Measurements from ENCODE around the gene STX7.

STX7 gene

GRCh38 chr6:132466952-132467351 is 46.0 kb downstream of the STX7 start:
- no peaks in the 10 kb centered on the region for H3K4me1 Mint-ChIP-seq
- no peak overlapping the region for H3K27ac Mint-ChIP-seq
- H3K36me3 Mint-ChIP-seq: peaks cover 7% of the 10 kb centered on the region
- H3K9me3 Mint-ChIP-seq: no peaks in the 10 kb centered on the region
- no peak overlapping the region for H3K4me3 Mint-ChIP-seq
- no peak for ATAC-seq
- no peaks in the 10 kb centered on the region for H3K27me3 Mint-ChIP-seq

GRCh38 chr6:132465530-132466485 is 47.1 kb downstream of the STX7 start:
- Mint-ChIP-seq H3K36me3 (peaks cover 6% of the 10 kb centered on the region), H3K4me1 (no peaks in the 10 kb centered on the region), H3K27ac (no peak overlapping the region), H3K27me3 (no peaks in the 10 kb centered on the region), H3K9me3 (no peaks in the 10 kb centered on the region), H3K4me3 (no peak overlapping the region)
- peak; percentile 85 for ATAC-seq

- Mint-ChIP-seq H3K4me1 (peaks cover 6% of the 10 kb centered on the region), H3K4me3 (no peak overlapping the region), H3K36me3 (peaks cover 7% of the 10 kb centered on the region), H3K9me3 (no peaks in the 10 kb centered on the region), H3K27ac (no peak overlapping the region), H3K27me3 (no peaks in the 10 kb centered on the region)
- ATAC-seq: no peak
Observed at GRCh38 chr6:132464538-132465256, 48.2 kb downstream of the STX7 start.

GRCh38 chr6:132461958-132462357 is 51.0 kb downstream of the STX7 start:
- no peaks in the 10 kb centered on the region for H3K9me3 Mint-ChIP-seq
- H3K4me1 Mint-ChIP-seq: peaks cover 11% of the 10 kb centered on the region
- peaks cover 16% of the 10 kb centered on the region for H3K36me3 Mint-ChIP-seq
- H3K27ac Mint-ChIP-seq: no peak overlapping the region
- H3K27me3 Mint-ChIP-seq: no peaks in the 10 kb centered on the region
- no peak overlapping the region for H3K4me3 Mint-ChIP-seq
- ATAC-seq: no peak

DNA sequence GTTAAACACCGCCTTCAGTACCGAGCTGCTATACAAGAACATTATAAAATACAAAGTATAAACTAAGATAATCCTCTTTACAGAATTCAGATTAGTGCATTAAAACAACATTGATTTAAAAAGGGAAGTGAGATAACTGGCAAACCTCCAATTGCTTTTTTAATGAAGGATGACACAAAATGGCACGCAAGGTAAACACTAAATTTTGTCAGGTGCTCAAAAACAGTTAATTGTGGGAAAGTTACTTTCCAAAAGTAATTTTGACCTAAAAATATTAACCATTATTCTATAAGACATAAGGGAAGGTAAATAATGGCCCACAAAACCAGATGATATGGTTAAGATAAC is 53.3 kb downstream of the STX7 start:
- Mint-ChIP-seq H3K9me3 (no peaks in the 10 kb centered on the region), H3K27ac (peak overlapping the region; percentile 42), H3K36me3 (peaks cover 29% of the 10 kb centered on the region), H3K4me1 (peaks cover 20% of the 10 kb centered on the region), H3K27me3 (no peaks in the 10 kb centered on the region), H3K4me3 (no peak overlapping the region)
- ATAC-seq: no peak

DNA sequence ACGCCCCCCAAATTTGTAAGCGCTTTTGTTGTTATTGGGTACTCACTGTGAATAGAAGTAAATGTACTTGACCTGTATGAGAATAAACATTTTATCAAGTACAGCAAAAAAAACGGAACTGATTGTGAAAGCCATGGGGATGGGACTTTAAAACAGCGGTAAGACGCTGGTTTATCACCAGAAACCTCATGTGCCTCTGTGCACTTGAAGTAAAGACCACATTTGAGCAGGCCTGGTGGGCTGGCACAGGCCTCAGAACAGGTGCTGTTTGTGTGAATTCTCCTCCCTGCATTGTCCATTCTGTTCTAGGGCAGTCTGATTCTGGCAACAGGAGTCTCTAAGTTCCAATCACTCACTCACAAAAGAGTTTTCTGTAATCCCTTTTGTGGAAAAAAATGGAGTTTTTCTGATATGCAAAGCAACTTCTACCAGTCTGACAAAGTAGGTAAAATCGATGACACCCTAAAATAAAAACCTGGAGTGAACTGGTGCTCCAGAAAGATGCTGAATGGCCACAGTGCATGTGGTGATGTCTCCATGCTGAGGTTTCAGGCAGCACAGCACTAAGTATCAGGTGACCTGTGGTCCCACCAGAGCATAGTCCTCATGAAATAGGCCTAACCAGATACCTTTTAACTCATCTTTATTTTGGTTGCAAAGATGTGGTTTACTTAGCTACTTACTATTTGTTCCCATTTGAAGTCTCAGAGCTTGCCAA is 53.9 kb downstream of the STX7 start:
- Mint-ChIP-seq H3K27me3 (no peaks in the 10 kb centered on the region), H3K9me3 (no peaks in the 10 kb centered on the region), H3K27ac (peak overlapping the region; percentile 42), H3K36me3 (peaks cover 31% of the 10 kb centered on the region), H3K4me1 (peaks cover 20% of the 10 kb centered on the region), H3K4me3 (no peak overlapping the region)
- ATAC-seq: peak; percentile 54

- peak; percentile 93 for ATAC-seq
- H3K27me3 Mint-ChIP-seq: no peaks in the 10 kb centered on the region
- H3K4me1 Mint-ChIP-seq: peaks cover 25% of the 10 kb centered on the region
- H3K36me3 Mint-ChIP-seq: peaks cover 53% of the 10 kb centered on the region
- H3K4me3 Mint-ChIP-seq: no peak overlapping the region
- H3K9me3 Mint-ChIP-seq: no peaks in the 10 kb centered on the region
- peak overlapping the region; percentile 13 for H3K27ac Mint-ChIP-seq
Observed at GRCh38 chr6:132456700-132457143, 56.2 kb downstream of the STX7 start.

- no peaks in the 10 kb centered on the region for H3K27me3 Mint-ChIP-seq
- no peak overlapping the region for H3K27ac Mint-ChIP-seq
Observed at GRCh38 chr6:132446855-132447241, 66.1 kb downstream of the STX7 start.

GRCh38 chr6:132446141-132446854 is 66.6 kb downstream of the STX7 start:
- ATAC-seq: no peak
- no peaks in the 10 kb centered on the region for H3K27me3 Mint-ChIP-seq

More at GRCh38 chr6:132446855-132447241, 66.1 kb downstream of the STX7 start:
- ATAC-seq: no peak
- no peak overlapping the region for H3K4me3 Mint-ChIP-seq
- peaks cover 44% of the 10 kb centered on the region for H3K36me3 Mint-ChIP-seq
- H3K4me1 Mint-ChIP-seq: no peaks in the 10 kb centered on the region
- peaks cover 5% of the 10 kb centered on the region for H3K9me3 Mint-ChIP-seq

GRCh38 chr6:132445201-132445951 is 67.5 kb downstream of the STX7 start:
- Mint-ChIP-seq H3K36me3 (peaks cover 29% of the 10 kb centered on the region), H3K9me3 (peaks cover 5% of the 10 kb centered on the region), H3K27me3 (no peaks in the 10 kb centered on the region), H3K27ac (no peak overlapping the region), H3K4me1 (no peaks in the 10 kb centered on the region), H3K4me3 (no peak overlapping the region)
- ATAC-seq: no peak

More at GRCh38 chr6:132446141-132446854, 66.6 kb downstream of the STX7 start:
- Mint-ChIP-seq H3K4me1 (no peaks in the 10 kb centered on the region), H3K36me3 (peaks cover 38% of the 10 kb centered on the region), H3K9me3 (peaks cover 5% of the 10 kb centered on the region), H3K27ac (no peak overlapping the region), H3K4me3 (no peak overlapping the region)

DNA sequence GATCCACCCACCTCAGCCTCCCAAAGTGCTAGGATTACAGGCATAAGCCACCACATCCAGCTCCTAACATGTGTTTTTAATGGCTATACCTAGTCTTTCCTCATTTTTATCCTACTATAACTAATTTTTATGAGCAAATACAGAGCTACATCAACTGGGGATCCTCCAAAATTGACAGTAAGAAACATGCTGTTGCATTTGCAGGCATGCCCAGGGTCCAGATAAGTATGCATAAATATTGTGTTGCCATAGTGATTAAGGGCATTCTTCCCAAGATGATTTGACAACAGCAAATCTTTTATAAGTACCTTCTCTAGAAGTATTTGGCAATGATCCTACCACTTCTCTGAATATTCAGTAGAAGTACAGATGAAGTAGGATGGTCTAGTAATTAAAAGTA is 69.7 kb downstream of the STX7 start:
- no peak overlapping the region for H3K27ac Mint-ChIP-seq

DNA sequence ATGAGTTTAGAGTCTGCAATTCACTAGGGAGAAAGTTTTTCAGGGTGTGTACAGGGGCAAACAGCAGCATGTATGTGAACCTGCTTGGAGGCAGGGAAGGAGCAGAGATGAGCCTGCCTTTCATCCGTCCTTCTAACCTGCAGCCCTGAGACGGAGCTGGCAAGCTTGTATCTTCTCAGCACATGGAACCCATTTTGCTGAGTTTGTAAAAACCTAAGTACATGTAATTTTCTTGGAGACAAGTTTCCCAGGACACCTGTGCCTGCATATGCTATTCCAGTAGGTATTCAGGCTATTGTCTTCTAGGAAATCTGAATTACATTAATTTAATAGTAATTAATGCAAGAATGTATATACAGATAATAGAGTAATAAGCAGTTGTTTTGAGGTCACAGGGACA is 82.8 kb downstream of the STX7 start:
- Mint-ChIP-seq H3K27me3 (peaks cover 20% of the 10 kb centered on the region), H3K27ac (no peak overlapping the region), H3K9me3 (no peaks in the 10 kb centered on the region), H3K4me3 (no peak overlapping the region), H3K36me3 (no peaks in the 10 kb centered on the region), H3K4me1 (no peaks in the 10 kb centered on the region)
- ATAC-seq: no peak

More for the DNA sequence above, 69.7 kb downstream of the STX7 start:
- H3K27me3 Mint-ChIP-seq: no peaks in the 10 kb centered on the region
- H3K4me1 Mint-ChIP-seq: peaks cover 11% of the 10 kb centered on the region
- ATAC-seq: no peak
- peaks cover 5% of the 10 kb centered on the region for H3K9me3 Mint-ChIP-seq
- peaks cover 10% of the 10 kb centered on the region for H3K36me3 Mint-ChIP-seq
- H3K4me3 Mint-ChIP-seq: no peak overlapping the region

DNA sequence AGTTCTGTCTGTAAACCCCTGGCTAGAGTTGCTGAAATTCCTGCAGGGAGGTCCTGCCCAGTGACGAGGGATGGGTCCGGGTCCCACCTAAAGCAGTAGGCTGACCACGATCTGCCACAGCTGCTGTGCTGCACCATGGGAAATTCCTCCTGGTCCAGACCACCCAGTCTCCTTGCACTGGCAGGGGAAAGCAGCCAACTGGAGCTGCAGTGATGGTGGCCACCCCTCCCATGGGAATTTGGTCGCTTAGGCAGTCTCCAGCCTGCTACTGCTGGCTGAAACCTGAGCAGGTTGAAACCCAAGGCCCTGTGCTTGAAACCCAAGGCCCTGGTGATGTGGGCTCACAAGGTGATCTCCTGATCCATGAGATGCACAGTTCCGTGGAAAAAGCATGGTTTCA is 87.7 kb downstream of the STX7 start:
- Mint-ChIP-seq H3K27me3 (peaks cover 28% of the 10 kb centered on the region), H3K27ac (no peak overlapping the region), H3K4me1 (no peaks in the 10 kb centered on the region), H3K4me3 (no peak overlapping the region), H3K36me3 (peaks cover 34% of the 10 kb centered on the region), H3K9me3 (peaks cover 23% of the 10 kb centered on the region)
- ATAC-seq: no peak

DNA sequence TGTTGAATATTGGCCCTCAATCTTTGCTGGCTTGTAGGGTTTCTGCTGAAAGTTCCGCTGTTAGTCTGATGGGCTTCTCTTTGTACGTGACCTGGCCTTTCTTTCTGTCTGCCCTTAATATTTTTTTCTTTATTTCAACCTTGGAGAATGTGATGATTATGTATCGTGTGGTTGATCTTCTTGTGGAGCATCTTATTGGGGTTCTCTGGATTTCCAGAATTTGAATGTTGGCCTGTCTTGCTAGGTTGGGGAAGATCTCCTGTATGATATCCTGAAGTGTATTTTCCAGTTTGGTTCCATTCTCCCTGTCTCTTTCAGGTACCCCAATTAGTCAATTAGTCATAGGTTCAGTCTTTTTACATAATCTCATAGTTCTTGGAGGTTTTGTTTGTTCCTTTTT is 89.1 kb downstream of the STX7 start:
- ATAC-seq: no peak
- Mint-ChIP-seq H3K4me1 (no peaks in the 10 kb centered on the region), H3K9me3 (peaks cover 23% of the 10 kb centered on the region), H3K4me3 (no peak overlapping the region), H3K27me3 (peaks cover 25% of the 10 kb centered on the region), H3K36me3 (peaks cover 36% of the 10 kb centered on the region), H3K27ac (no peak overlapping the region)
